ENCODE results near the gene REXO1.

REXO1 gene

GRCh38 chr19:1852581-1853128 is 4.4 kb upstream of the REXO1 start:
- no peaks in the 10 kb centered on the region for H3K9me3 ChIP-seq (ENCODE audit: insufficient read depth, low read depth, low read length)
- no peaks in the 10 kb centered on the region for H3K27me3 ChIP-seq (ENCODE audit: insufficient read depth, low read length)
- no peak overlapping the region for H3K4me3 ChIP-seq (ENCODE audit: low read length)
- WGBS: 92% methylated on average over 9 of the region's 9 CpGs
- no peak overlapping the region for H3K9ac ChIP-seq (ENCODE audit: low read depth, low read length)
- peaks cover 18% of the 10 kb centered on the region for H3K4me1 ChIP-seq (ENCODE audit: insufficient read depth, low read length)
- H3K27ac ChIP-seq (ENCODE audit: low read depth, low read length): peak overlapping the region; percentile 30; the same call in 1 of the 2 replicates
- no peaks in the 10 kb centered on the region for H3K36me3 ChIP-seq (ENCODE audit: insufficient read depth, low read length)

- no peak overlapping the region for H3K4me3 ChIP-seq (ENCODE audit: low read length)
- 92% methylated on average over 66 of the region's 66 CpGs for WGBS
Observed at GRCh38 chr19:1851654-1852580, 3.6 kb upstream of the REXO1 start.

GRCh38 chr19:1850809-1851653 is 2.7 kb upstream of the REXO1 start:
- no peaks in the 10 kb centered on the region for H3K27me3 ChIP-seq (ENCODE audit: insufficient read depth, low read length)
- H3K9ac ChIP-seq (ENCODE audit: low read depth, low read length): no peak overlapping the region
- WGBS: 93% methylated on average over 31 of the region's 31 CpGs
- H3K4me3 ChIP-seq (ENCODE audit: low read length): no peak overlapping the region
- H3K9me3 ChIP-seq (ENCODE audit: insufficient read depth, low read depth, low read length): no peaks in the 10 kb centered on the region
- H3K27ac ChIP-seq (ENCODE audit: low read depth, low read length): no peak overlapping the region
- no peaks in the 10 kb centered on the region for H3K36me3 ChIP-seq (ENCODE audit: insufficient read depth, low read length)
- H3K4me1 ChIP-seq (ENCODE audit: insufficient read depth, low read length): peaks cover 22% of the 10 kb centered on the region

More at GRCh38 chr19:1851654-1852580, 3.6 kb upstream of the REXO1 start:
- H3K27me3 ChIP-seq (ENCODE audit: insufficient read depth, low read length): no peaks in the 10 kb centered on the region
- no peaks in the 10 kb centered on the region for H3K36me3 ChIP-seq (ENCODE audit: insufficient read depth, low read length)
- H3K4me1 ChIP-seq (ENCODE audit: insufficient read depth, low read length): peaks cover 22% of the 10 kb centered on the region
- H3K9me3 ChIP-seq (ENCODE audit: insufficient read depth, low read depth, low read length): no peaks in the 10 kb centered on the region
- no peak overlapping the region for H3K9ac ChIP-seq (ENCODE audit: low read depth, low read length)
- peak overlapping the region; percentile 30; the same call in 1 of the 2 replicates for H3K27ac ChIP-seq (ENCODE audit: low read depth, low read length)

- no peak overlapping the region for H3K4me3 ChIP-seq (ENCODE audit: low read length)
- no peaks in the 10 kb centered on the region for H3K36me3 ChIP-seq (ENCODE audit: insufficient read depth, low read length)
- WGBS: 86% methylated on average over 10 of the region's 10 CpGs
- peaks cover 14% of the 10 kb centered on the region for H3K4me1 ChIP-seq (ENCODE audit: insufficient read depth, low read length)
- no peaks in the 10 kb centered on the region for H3K27me3 ChIP-seq (ENCODE audit: insufficient read depth, low read length)
- no peak overlapping the region for H3K9ac ChIP-seq (ENCODE audit: low read depth, low read length)
- H3K9me3 ChIP-seq (ENCODE audit: insufficient read depth, low read depth, low read length): no peaks in the 10 kb centered on the region
- no peak overlapping the region for H3K27ac ChIP-seq (ENCODE audit: low read depth, low read length)
Observed at GRCh38 chr19:1849886-1850398, 1.7 kb upstream of the REXO1 start.

- Histone ChIP-seq H3K4me1 (ENCODE audit: insufficient read depth, low read length) (peaks cover 9% of the 10 kb centered on the region), H3K9ac (ENCODE audit: low read depth, low read length) (no peak overlapping the region), H3K27me3 (ENCODE audit: insufficient read depth, low read length) (no peaks in the 10 kb centered on the region), H3K4me3 (ENCODE audit: low read length) (peak overlapping the region; percentile 89; the same call in 1 of the 2 replicates), H3K27ac (ENCODE audit: low read depth, low read length) (no peak overlapping the region; the same call in 1 of the 2 replicates), H3K9me3 (ENCODE audit: insufficient read depth, low read depth, low read length) (no peaks in the 10 kb centered on the region), H3K36me3 (ENCODE audit: insufficient read depth, low read length) (no peaks in the 10 kb centered on the region)
- WGBS: 78% methylated on average over 5 of the region's 5 CpGs
Observed at GRCh38 chr19:1849132-1849474, 820 bp upstream of the REXO1 start.

GRCh38 chr19:1847684-1848398 is 442 bp downstream of the REXO1 start:
- Histone ChIP-seq H3K9me3 (ENCODE audit: insufficient read depth, low read depth, low read length) (no peaks in the 10 kb centered on the region), H3K27me3 (ENCODE audit: insufficient read depth, low read length) (no peaks in the 10 kb centered on the region), H3K9ac (ENCODE audit: low read depth, low read length) (peak overlapping the region; percentile 99), H3K4me3 (ENCODE audit: low read length) (peak overlapping the region; percentile 89), H3K36me3 (ENCODE audit: insufficient read depth, low read length) (no peaks in the 10 kb centered on the region), H3K4me1 (ENCODE audit: insufficient read depth, low read length) (peaks cover 9% of the 10 kb centered on the region), H3K27ac (ENCODE audit: low read depth, low read length) (peak overlapping the region; percentile 99)
- under 1% methylated on average over 72 of the region's 72 CpGs for WGBS

- Histone ChIP-seq H3K9ac (ENCODE audit: low read depth, low read length) (peak overlapping the region; percentile 99), H3K4me3 (ENCODE audit: low read length) (peak overlapping the region; percentile 89), H3K36me3 (ENCODE audit: insufficient read depth, low read length) (no peaks in the 10 kb centered on the region), H3K4me1 (ENCODE audit: insufficient read depth, low read length) (peaks cover 9% of the 10 kb centered on the region), H3K27ac (ENCODE audit: low read depth, low read length) (no peak overlapping the region; the same call in 1 of the 2 replicates), H3K27me3 (ENCODE audit: insufficient read depth, low read length) (no peaks in the 10 kb centered on the region), H3K9me3 (ENCODE audit: insufficient read depth, low read depth, low read length) (no peaks in the 10 kb centered on the region)
- 22% methylated on average over 12 of the region's 12 CpGs for WGBS
Observed at GRCh38 chr19:1847348-1847683, 967 bp downstream of the REXO1 start.

GRCh38 chr19:1846517-1847204 is 1.6 kb downstream of the REXO1 start:
- peaks cover 9% of the 10 kb centered on the region for H3K4me1 ChIP-seq (ENCODE audit: insufficient read depth, low read length)
- H3K27me3 ChIP-seq (ENCODE audit: insufficient read depth, low read length): no peaks in the 10 kb centered on the region
- peak overlapping the region; percentile 89 for H3K4me3 ChIP-seq (ENCODE audit: low read length)
- WGBS: 94% methylated on average over 29 of the region's 29 CpGs
- 0 out of 2 replicates have a peak overlapping the region, but pooled peaks have one; percentile 99 for H3K9ac ChIP-seq (ENCODE audit: low read depth, low read length)
- H3K36me3 ChIP-seq (ENCODE audit: insufficient read depth, low read length): no peaks in the 10 kb centered on the region
- no peak overlapping the region for H3K27ac ChIP-seq (ENCODE audit: low read depth, low read length)
- H3K9me3 ChIP-seq (ENCODE audit: insufficient read depth, low read depth, low read length): no peaks in the 10 kb centered on the region

- H3K9me3 ChIP-seq (ENCODE audit: insufficient read depth, low read depth, low read length): no peaks in the 10 kb centered on the region
- no peak overlapping the region for H3K9ac ChIP-seq (ENCODE audit: low read depth, low read length)
- no peaks in the 10 kb centered on the region for H3K36me3 ChIP-seq (ENCODE audit: insufficient read depth, low read length)
- H3K4me1 ChIP-seq (ENCODE audit: insufficient read depth, low read length): peaks cover 9% of the 10 kb centered on the region
- H3K27ac ChIP-seq (ENCODE audit: low read depth, low read length): no peak overlapping the region
- WGBS: 97% methylated on average over 11 of the region's 11 CpGs
- no peaks in the 10 kb centered on the region for H3K27me3 ChIP-seq (ENCODE audit: insufficient read depth, low read length)
- H3K4me3 ChIP-seq (ENCODE audit: low read length): no peak overlapping the region
Observed at GRCh38 chr19:1845642-1846041, 2.6 kb downstream of the REXO1 start.

GRCh38 chr19:1845125-1845515 is 3.2 kb downstream of the REXO1 start:
- H3K9ac ChIP-seq (ENCODE audit: low read depth, low read length): no peak overlapping the region
- no peak overlapping the region for H3K27ac ChIP-seq (ENCODE audit: low read depth, low read length)

More at GRCh38 chr19:1845125-1845515, 3.2 kb downstream of the REXO1 start:
- Histone ChIP-seq H3K4me1 (ENCODE audit: insufficient read depth, low read length) (peaks cover 9% of the 10 kb centered on the region), H3K36me3 (ENCODE audit: insufficient read depth, low read length) (no peaks in the 10 kb centered on the region), H3K4me3 (ENCODE audit: low read length) (no peak overlapping the region), H3K9me3 (ENCODE audit: insufficient read depth, low read depth, low read length) (no peaks in the 10 kb centered on the region), H3K27me3 (ENCODE audit: insufficient read depth, low read length) (no peaks in the 10 kb centered on the region)
- 95% methylated on average over 16 of the region's 16 CpGs for WGBS
